Activated T-cell treated with anti-CD3 and anti-CD28 coated beads, Interleukin-2, amount 50 U/mL, for 48 hours (primary cell): Measurements from ENCODE around the gene MLF1.
A peak's percentile ranks its signal among the peaks of the same experiment; 100 is the strongest.

Experiments used
- DNase-seq, 2 experiments: peaks; one replicate each; pipeline ENCODE4 v3.0.0-alpha.2; 2020

MLF1 gene

DNA sequence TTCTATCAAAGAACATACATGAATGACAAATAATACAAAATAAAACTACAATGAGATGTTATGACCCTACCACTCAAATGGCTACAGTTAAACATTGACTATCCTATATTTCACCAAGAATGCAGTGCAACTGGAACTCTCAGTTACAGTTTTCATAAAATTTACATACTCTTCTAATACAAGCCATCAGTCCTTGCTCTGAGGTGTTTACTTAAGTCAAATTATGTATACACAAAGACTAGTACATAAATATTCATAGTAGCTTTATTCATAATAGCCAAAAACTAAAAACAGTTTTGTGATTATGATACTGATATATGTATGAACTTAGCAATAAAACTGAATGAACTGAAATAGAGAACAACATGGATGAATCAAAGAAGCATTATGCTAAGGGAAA lies 19.2 kb downstream of the MLF1 start:
- no peak for DNase-seq

DNA sequence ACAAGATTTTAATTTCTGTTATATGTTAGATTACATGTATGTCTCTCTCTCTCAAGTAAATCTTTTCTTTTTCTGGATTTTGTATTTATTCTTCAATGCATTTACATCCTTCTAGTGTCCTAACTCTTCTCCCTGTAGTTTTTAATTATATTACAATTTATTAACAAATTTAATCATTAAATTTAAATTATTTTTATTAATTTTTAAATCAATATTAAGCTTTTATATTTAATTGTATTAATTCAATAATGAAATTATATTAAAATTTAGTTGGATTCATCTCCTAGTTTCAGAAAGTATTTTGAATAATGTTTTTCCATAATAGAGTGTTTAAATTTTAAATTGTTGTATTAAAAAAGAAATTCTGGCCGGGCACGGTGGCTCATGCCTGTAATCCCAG lies 29.8 kb downstream of the MLF1 start:
- no peak for DNase-seq

DNA sequence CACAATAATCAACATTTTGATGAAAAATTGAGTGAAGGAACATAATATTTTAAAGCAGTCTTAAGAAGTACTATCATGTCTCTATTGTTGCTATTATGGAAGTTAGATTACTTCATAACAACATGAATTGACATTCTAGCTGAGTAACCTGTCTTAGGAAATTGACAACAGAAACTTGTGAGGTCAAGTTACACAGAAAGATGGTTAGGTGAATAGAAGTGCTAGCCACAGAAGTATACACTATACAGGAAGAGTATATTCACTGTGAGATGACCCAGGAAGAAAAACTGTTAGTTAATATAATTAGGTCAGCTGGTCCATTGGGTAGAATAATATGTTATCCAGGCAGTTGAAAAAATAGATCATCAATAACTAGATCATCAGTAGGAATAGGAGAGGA lies 31.2 kb downstream of the MLF1 start:
- no peak for DNase-seq

DNA sequence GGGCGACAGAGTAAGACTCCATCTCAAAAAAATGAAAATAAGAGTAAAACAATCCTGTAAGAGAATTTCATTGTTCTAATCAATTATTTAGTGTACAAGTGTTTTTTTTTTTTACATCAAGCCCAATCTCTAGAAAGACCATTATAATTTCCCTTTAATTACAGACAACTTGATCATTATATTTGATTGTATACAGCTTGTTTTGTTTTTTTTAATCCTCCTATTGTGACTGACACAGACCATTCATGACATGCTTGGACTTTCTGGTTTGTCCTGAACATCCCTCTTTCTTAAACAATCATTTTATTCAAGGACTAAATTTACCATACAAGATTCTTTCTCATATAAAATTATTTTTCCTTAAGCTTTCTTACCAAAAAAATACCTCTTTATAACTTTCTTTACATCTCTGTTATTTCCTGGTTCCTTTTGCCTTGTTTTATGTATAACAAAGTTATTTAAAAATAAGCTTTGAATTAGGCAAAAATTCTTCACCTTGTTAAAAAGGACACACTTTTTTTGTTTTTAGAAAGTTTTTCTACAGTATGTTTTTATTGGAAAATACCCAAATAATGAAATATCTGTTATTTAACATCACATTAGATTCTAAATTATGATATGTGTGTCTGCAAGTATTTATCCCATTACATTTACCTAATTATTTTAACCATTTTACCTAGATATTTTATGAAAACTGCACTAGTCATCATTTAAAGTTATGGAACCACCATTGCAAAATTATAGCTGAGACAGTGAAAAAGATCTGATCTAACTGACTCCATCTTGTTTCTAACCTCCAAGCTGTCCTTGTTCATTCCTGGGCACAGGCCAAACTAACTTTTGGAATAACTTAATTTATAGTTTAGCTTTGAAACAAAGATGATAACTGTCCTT lies 47.2 kb downstream of the MLF1 start:
- no peak for DNase-seq

DNA sequence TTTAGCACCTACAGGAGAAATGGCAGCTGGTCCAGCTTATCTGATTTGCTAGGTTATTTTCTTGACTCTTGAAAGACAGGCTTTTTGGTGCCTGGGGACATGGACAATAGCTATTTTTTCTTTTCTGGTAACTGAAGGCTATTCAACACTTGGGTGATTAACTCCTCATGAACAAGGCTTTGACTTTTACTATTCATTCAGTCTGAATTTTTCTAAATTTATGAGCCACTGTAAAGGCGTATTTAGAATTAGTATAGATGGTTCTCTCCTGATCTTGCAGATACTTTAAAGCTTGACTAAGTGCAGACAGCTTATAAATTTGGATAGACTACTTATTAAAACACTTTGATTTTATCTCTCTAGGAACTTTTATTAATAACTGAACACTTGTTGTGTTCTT lies 54.9 kb downstream of the MLF1 start:
- no peak for DNase-seq

DNA sequence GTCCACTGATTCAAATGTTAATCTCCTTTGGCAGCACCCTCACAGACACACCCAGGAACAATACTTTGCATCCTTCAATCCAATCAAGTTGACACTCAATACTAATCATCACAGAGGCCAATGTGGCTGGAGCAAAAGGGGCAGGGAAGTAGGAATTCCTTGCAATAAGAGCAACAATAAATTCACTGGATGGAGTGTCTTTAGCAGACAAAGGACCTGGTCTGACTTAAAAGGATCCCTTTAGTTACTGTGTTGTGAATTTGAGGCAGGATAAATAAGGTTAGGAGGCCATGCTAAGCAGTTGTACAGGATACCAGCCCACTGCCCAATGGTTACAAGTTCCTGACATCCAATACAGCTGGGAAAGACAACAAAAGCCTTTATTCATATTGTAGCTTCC lies 61.0 kb downstream of the MLF1 start:
- DNase-seq = no peak

DNA sequence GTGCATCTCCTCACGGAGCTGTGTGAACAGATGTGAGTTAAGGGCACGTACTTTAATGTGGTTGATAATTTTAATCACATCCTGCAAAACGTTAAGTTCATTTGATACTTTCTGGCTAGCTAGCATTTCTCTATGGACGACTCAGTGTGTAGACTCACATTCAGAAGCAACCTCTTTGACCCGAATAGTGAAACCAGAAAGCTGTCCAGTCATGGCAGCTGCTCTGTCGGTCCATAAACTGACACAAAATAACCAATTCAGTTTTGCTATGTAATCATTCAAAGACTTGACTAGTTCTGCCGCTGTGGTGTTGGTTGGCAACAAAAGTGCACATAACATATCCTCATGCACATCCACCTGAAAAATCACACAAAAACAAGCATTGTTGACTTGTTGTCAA lies 69.7 kb downstream of the MLF1 start:
- no peak for DNase-seq

DNA sequence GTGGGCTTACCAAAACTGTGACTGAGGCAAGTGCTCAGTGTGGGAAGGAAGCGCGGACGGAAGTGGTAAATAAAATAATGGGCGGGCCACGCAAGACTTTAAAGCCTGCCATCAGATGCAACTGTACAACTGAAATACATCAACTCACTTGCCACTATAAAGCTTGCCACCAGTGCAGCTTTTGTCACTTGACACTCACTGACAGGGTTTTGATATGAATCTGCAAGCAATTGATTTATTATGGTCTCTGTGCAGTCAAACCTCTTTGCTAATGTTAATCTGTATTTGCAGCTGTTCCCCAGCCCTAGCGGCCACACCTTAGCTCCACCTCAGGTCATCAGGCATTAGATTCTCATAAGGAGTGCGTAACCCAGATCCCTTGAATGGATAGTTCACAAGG lies 71.0 kb downstream of the MLF1 start:
- no peak for DNase-seq

DNA sequence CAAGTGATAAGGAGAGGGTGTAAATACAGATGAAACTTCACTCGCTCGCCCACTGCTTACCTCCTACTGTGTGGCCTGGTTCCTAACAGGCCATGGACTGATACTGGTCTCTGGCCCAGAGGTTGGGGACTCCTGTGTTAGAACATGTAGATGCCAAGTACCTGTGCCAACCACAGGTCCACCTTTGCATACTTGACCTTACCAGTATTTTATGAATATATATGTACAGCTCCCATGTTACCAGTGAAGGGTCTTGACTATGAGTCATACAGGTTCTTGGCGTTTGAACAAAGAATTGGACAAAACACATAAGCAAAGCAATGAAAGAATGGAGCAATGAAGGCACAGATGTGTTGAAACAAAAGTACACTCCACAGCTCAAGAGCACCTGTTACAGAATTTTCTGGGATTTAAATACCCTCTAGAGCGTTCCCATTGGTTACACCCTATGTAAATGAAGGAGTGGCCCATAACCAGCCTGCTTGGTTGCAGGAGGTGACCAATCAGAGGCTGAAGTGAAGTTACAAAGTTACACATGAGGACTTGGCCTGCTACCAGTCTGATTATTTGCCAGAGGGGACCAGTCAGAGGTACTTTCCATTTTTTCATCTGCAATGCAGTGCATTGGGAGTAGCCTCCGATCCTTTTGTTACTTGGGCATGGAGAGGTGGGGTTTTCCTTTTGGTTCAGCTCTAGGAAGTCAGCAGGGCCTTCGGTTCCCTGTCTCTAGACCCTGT lies 71.6 kb downstream of the MLF1 start:
- DNase-seq = no peak

DNA sequence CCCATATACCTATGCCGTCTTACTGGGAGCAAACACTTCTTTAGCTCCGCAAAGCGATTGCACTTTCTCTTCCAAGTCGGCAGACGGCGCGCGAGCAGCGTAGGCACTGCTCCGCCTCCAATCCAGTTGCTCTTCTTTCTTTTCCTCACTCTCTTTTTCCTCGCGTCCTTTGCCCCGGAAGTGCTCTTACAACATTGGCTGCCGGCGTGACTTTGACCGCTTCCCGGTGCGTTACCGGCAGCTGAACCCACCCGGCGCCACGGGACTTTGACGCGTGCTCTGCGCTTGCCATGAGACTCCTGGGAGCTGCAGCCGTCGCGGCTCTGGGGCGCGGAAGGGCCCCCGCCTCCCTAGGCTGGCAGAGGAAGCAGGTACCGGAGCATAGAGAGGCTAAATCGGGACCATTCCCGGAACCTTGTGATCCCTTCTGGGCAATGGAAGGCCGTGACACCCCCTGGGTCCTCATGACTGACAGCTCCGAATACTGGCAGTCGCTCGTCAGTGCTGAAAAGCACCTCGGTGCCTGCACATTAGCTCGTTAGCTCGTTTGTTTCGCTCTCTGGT lies 73.4 kb downstream of the MLF1 start, which contains the start of gene GFM1:
TSS of gene GFM1 (plus strand) at position 183 of the 564 bp plus-strand sequence. CDS start at position 291, 108 bp downstream.
- DNase-seq = peak; percentile 87 to 90

DNA sequence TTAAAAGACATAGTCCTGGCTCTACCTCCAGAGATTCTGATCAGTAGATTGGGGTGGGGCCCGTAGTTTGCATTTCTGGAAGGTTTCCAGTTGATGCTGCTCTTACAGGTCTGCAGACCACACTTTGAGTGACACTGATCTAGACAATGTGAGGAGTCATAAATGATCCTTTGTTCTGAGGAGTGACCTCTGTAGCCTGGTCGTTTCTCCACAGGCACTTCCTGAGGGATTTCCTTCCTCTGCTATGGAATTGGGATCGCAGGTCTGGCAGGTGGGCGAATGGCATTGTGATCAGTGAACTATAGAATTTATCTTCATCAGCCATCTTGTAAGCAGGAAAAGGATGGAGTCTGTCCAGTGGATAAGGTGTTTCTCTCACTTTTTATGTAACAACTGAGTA lies 78.8 kb downstream of the MLF1 start:
- DNase-seq = no peak

DNA sequence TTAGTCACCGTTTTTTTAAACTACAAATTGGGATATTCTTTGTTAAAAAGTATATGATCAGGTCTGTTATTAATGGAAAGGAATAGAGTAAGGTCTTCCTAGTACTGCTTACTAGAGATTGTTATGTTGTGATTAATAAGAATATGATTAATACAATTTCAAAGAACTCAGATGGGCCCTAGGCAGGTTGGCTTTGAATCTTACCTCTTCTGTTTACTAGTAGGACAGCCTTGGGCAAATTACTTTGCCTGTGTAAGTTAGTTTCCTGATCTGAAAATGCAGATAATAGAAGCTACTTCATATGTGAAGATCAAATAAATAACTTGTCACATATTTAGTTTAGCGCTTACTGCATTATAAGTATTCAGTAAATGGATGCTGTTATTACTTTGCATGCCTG lies 80.2 kb downstream of the MLF1 start:
- DNase-seq = no peak

DNA sequence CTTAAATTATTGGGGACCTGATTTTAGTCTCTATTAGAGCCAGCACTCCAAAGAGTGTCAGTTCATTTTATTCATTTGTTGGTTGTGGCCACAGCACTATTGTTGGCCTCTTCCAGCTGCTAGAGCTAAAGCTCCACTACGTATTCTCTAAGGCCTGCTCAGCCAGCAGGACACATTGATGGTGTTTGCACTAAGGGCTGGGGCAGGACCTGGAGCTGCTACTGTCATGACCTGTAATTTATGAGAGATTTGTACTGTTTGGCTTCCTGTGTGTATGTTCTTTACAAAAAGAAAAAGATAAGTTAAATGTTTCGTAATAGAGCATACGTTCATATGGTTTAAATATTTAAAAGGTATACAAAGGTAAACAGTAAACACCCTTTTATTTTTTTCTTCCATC lies 81.5 kb downstream of the MLF1 start:
- DNase-seq = no peak
